Activated CD8-positive, alpha-beta T cell treated with anti-CD3 and anti-CD28 coated beads for 36 hours (primary cell): ENCODE data around the gene POP4. TPM values are rescaled to one million over a fixed set of nuclear protein-coding genes. Genes with fewer than 3 reads are reported as not detected.

Source experiments
- ATAC-seq: fragments of 200-7000 bp; cut with Tn5 transposase; one replicate; pipeline ENCODE4 v1.10.0; 2021; ENCODE audit warnings: mild to moderate bottlenecking, moderate library complexity
- CTCF ChIA-PET: fragments of 350-600 bp; sonication (Branson Sonifier 250); formaldehyde crosslinking; loops from one replicate; lab custom pipeline; 2021; ENCODE audit warnings: antibody characterized with exemption; lab: Charles Lee
- POLR2A ChIA-PET: fragments of 350-600 bp; sonication (Branson Sonifier 250); formaldehyde crosslinking; loops from one replicate; lab custom pipeline; 2021; ENCODE audit warnings: antibody characterized with exemption; lab: Charles Lee
- DNase-seq: peaks from one replicate; pipeline ENCODE4 v3.0.0-alpha.2; 2020
- H3K27ac Mint-ChIP-seq: one replicate; pipeline ENCODE4 v1.8.0; 2021; ENCODE audit warnings: mild to moderate bottlenecking, mixed read lengths
- H3K27me3 Mint-ChIP-seq: one replicate; pipeline ENCODE4 v1.8.0; 2021; ENCODE audit warnings: mixed read lengths
- H3K36me3 Mint-ChIP-seq: one replicate; pipeline ENCODE4 v1.8.0; 2021; ENCODE audit warnings: low read depth, mixed read lengths
- H3K4me1 Mint-ChIP-seq: one replicate; pipeline ENCODE4 v1.8.0; 2021; ENCODE audit warnings: low read depth, mixed read lengths
- H3K4me3 Mint-ChIP-seq: one replicate; pipeline ENCODE4 v1.8.0; 2021; ENCODE audit warnings: mild to moderate bottlenecking, moderate library complexity, mixed read lengths
- H3K9me3 Mint-ChIP-seq: one replicate; pipeline ENCODE4 v1.8.0; 2021; ENCODE audit warnings: mixed read lengths
- CTCF ChIP-seq: fragments of 200-600 bp; IDR thresholded peaks from one replicate; pipeline ENCODE4 v1.8.0; 2022; ENCODE audit warnings: antibody characterized with exemption, mild to moderate bottlenecking
- intact Hi-C: fragments of 100-400 bp; cut with micrococcal nuclease; formaldehyde crosslinking; loops from one replicate; pipeline ENCODE4 v1.10.0; 2022
- total RNA-seq, 2 experiments: library from RNA; stranded (reverse); gene quantifications; one replicate each; pipeline ENCODE4 v1.2.3, GENCODE V29; 2021

Gene POP4
- total RNA-seq, 2 experiments from 2014 or later, result 84.7 to 89.5 TPM

DNA sequence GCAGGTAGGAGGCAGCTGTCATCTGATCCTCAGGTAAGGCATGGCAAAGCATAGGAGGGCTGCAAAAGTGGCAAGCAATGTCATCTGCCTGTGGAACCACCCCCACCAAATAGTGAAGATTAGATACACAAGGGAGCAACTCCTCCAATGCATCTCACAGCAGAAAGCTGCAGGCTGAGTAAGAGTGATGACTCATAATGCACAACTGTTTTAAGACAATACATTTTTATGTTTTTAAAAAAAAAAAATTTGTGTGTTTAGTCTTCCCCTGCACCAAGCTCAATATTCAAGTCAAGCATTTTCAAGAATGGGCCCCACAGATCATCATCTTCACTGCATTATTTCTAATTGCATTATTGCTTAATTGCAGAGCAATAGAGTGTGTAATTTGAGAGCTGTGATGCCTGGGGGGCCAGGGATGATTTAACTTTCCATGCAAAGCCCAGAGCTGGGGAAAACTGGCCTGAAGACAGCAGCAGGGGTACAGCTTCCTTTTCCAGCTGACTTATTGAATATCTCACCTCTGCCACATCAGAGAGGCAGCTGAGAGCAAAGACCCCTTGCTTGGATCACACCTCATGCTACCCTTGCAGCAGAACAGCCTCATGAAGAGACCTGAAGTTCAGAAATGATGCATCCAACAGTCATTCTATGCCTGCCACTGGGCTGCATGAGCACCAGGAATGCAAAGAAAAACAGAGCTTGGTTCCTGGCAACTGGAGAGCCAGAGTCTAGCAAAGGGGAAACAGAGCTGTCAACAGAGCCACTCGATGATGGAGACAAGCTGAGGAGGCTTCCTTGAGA lies 22.7 kb upstream of the POP4 start:
- TF ChIP-seq CTCF, result no peak
- Mint-ChIP-seq H3K9me3 (peaks cover 13% of the 10 kb centered on the region), H3K36me3 (no peaks in the 10 kb centered on the region), H3K4me1 (peaks cover 30% of the 10 kb centered on the region), H3K27me3 (peaks cover 14% of the 10 kb centered on the region), H3K27ac (no peak overlapping the region), H3K4me3 (no peak overlapping the region)
- ChIA-PET CTCF (no interaction called here), POLR2A (interaction anchor here (0.6 to 0.9 kb wide), 2 partner anchors 22 to 648 kb away, joined by 3 to 4 read pairs; no protein-coding TSS in a partner anchor)
- ATAC-seq, result no peak
- intact Hi-C loops, result no loop called here
- DNase-seq, result no peak

- TF ChIP-seq CTCF, result no peak
- intact Hi-C loops, result loop anchor here (5.0 kb wide), 1 partner anchor 54 kb away; no protein-coding TSS in a partner anchor
- Mint-ChIP-seq H3K36me3 (peaks cover 4% of the 10 kb centered on the region), H3K27ac (no peak overlapping the region), H3K27me3 (peaks cover 13% of the 10 kb centered on the region), H3K4me1 (peaks cover 30% of the 10 kb centered on the region), H3K4me3 (no peak overlapping the region), H3K9me3 (peaks cover 22% of the 10 kb centered on the region)
- DNase-seq (no peak), ATAC-seq (no peak)
- ChIA-PET CTCF (interaction anchor here (1.7 kb wide), 2 partner anchors 12 to 24 kb away, joined by 4 to 5 read pairs; no protein-coding TSS in a partner anchor), POLR2A (interaction anchor here (0.6 to 2.2 kb wide), 3 partner anchors 10 to 19 kb away, joined by 3 to 6 read pairs (median 3); partner anchors contain the start of gene POP4)
Measured at GRCh38 chr19:29586401-29586800, 19.7 kb upstream of the POP4 start.

GRCh38 chr19:29587059-29587458 lies 19.0 kb upstream of the POP4 start:
- no peak for TF ChIP-seq CTCF
- H3K27me3 Mint-ChIP-seq, result peaks cover 14% of the 10 kb centered on the region
- DNase-seq (no peak), ATAC-seq (no peak)
- peaks cover 20% of the 10 kb centered on the region for H3K9me3 Mint-ChIP-seq
- CTCF ChIA-PET, result interaction anchor here (1.0 to 1.7 kb wide), 3 partner anchors 12 to 129 kb away, joined by 3 to 5 read pairs (median 4); no protein-coding TSS in a partner anchor
- no peak overlapping the region for H3K4me3 Mint-ChIP-seq
- H3K4me1 Mint-ChIP-seq, result peaks cover 30% of the 10 kb centered on the region
- peak overlapping the region; percentile 55 for H3K27ac Mint-ChIP-seq
- H3K36me3 Mint-ChIP-seq, result peaks cover 4% of the 10 kb centered on the region
- POLR2A ChIA-PET, result interaction anchor here (0.6 to 2.2 kb wide), 4 partner anchors 10 to 20 kb away, joined by 3 to 6 read pairs (median 5); no protein-coding TSS in a partner anchor
- intact Hi-C loops, result loop anchor here (5.0 kb wide), 1 partner anchor 55 kb away; no protein-coding TSS in a partner anchor

DNA sequence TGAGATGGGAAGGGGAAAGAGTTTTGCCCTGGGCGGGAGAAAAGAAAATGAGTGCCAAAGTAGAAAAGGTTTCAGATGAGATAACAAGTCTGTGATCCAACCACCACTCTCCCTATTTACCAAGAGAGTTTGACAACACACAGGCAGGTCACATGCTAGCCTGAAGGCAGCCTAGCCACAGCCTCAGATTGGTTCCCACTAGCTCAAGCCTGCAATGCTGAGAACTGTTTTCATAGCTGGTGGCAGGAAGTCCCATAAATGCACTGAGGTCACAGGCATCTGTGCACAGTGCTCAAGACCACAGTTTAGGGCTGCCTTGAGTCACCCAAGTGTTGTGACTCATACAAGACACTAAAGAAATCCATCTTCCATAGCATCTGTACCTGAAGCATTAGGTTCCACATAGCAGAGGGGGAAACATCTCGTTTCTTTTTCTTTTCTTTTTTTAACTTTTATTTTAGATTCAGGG lies 18.5 kb upstream of the POP4 start:
- Mint-ChIP-seq H3K9me3 (peaks cover 20% of the 10 kb centered on the region), H3K36me3 (peaks cover 4% of the 10 kb centered on the region), H3K4me1 (peaks cover 29% of the 10 kb centered on the region), H3K27ac (peak overlapping the region; percentile 55), H3K4me3 (no peak overlapping the region), H3K27me3 (peaks cover 17% of the 10 kb centered on the region)
- intact Hi-C loops, result loop anchor here (5.0 kb wide), 1 partner anchor 55 kb away; no protein-coding TSS in a partner anchor
- no peak for TF ChIP-seq CTCF
- ChIA-PET POLR2A (interaction anchor here (1.0 to 2.2 kb wide), 3 partner anchors 10 to 20 kb away, joined by 4 to 6 read pairs (median 6); no protein-coding TSS in a partner anchor), CTCF (interaction anchor here (1.0 to 1.7 kb wide), 3 partner anchors 13 to 129 kb away, joined by 3 to 5 read pairs (median 4); partner anchors contain the start of gene POP4)
- ATAC-seq (peak; percentile 99), DNase-seq (peak; percentile 85)
